DND-41 (cell line): Measurements from ENCODE around the gene RNF220.
A peak's percentile ranks its signal among the peaks of the same experiment; 100 is the strongest.

ENCODE experiments used
- ATAC-seq: fragments of 200-7000 bp; cut with Tn5 transposase; 3 replicates; pipeline ENCODE4 v1.9.1; 2021; ENCODE audit warnings: low read depth; ENCODE audit not compliant: insufficient read depth
- DNase-seq: peaks from one replicate; pipeline ENCODE4 v3.0.0-alpha.2; 2020
- H2AFZ ChIP-seq: 2 replicates; pipeline ENCODE4 v1.6.0; 2012; ENCODE audit warnings: low read depth, low read length
- H3K27ac ChIP-seq: 2 replicates; pipeline ENCODE4 v1.5.1; 2012; ENCODE audit warnings: low read length, inconsistent platforms
- H3K27me3 ChIP-seq: fragments of 200-600 bp; sonication (generic); 2 replicates; pipeline ENCODE4 v1.6.0; 2012; ENCODE audit warnings: low read length, mild to moderate bottlenecking, inconsistent platforms; ENCODE audit not compliant: insufficient read depth, poor library complexity
- H3K36me3 ChIP-seq: 2 replicates; pipeline ENCODE4 v1.5.1; 2012; ENCODE audit warnings: low read length, inconsistent platforms; ENCODE audit not compliant: insufficient read depth
- H3K4me1 ChIP-seq: 2 replicates; pipeline ENCODE4 v1.5.1; 2012; ENCODE audit warnings: mild to moderate bottlenecking, low read length; ENCODE audit not compliant: insufficient read depth
- H3K4me2 ChIP-seq: 2 replicates; pipeline ENCODE4 v1.6.0; 2012; ENCODE audit warnings: mild to moderate bottlenecking, moderate library complexity, low read length, inconsistent platforms; ENCODE audit not compliant: insufficient read depth
- H3K4me3 ChIP-seq, 2 experiments: fragments of 200-600 bp in 1 of 2; shearing (Covaris generic) in 1 of 2; 2 replicates each; pipeline ENCODE4 v1.5.1; 2012 to 2016; ENCODE audit warnings: inconsistent platforms in 2 of 2, low read length in 2 of 2, mild to moderate bottlenecking in 2 of 2, low read depth in 1 of 2, moderate library complexity in 1 of 2
- H3K79me2 ChIP-seq: 2 replicates; pipeline ENCODE4 v1.6.0; 2012; ENCODE audit warnings: low read length, inconsistent platforms; ENCODE audit not compliant: insufficient read depth
- H3K9ac ChIP-seq: 2 replicates; pipeline ENCODE4 v1.6.0; 2012; ENCODE audit warnings: low read depth, mild to moderate bottlenecking, inconsistent platforms, low read length, moderate library complexity
- H3K9me3 ChIP-seq: 2 replicates; pipeline ENCODE4 v1.5.1; 2012; ENCODE audit warnings: low read length, moderate library complexity, mild to moderate bottlenecking, inconsistent platforms; ENCODE audit not compliant: insufficient read depth, severe bottlenecking
- H4K20me1 ChIP-seq: 2 replicates; pipeline ENCODE4 v1.6.0; 2012; ENCODE audit warnings: low read length; ENCODE audit not compliant: insufficient read depth
- CTCF ChIP-seq: IDR thresholded peaks from 2 replicates; pipeline ENCODE4 v1.5.1; 2012; ENCODE audit warnings: borderline replicate concordance, low read length, moderate library complexity, mild to moderate bottlenecking; ENCODE audit not compliant: poor library complexity, severe bottlenecking; ENCODE audit errors: extremely low read depth
- EZH2 ChIP-seq: IDR thresholded peaks from 3 replicates; pipeline ENCODE4 v1.6.1; 2012; ENCODE audit warnings: borderline replicate concordance, low read depth, mild to moderate bottlenecking, moderate library complexity, low read length, inconsistent platforms; ENCODE audit not compliant: severe bottlenecking

The RNF220 gene

GRCh38 chr1:44672961-44673674 lies 268.1 kb downstream of the RNF220 start:
- Histone ChIP-seq H3K4me2 (peak overlapping the region; percentile 81), H3K27ac (no peak overlapping the region), H3K27me3 (peaks cover 3% of the 10 kb centered on the region), H4K20me1 (no peaks in the 10 kb centered on the region), H3K36me3 (no peaks in the 10 kb centered on the region), H3K9ac (peak overlapping the region; percentile 51), H3K4me3 (peak overlapping the region in 1 of 2 experiments; percentile 78; a peak in 2 of 4 replicates), H3K9me3 (no peaks in the 10 kb centered on the region), H3K4me1 (peaks cover 21% of the 10 kb centered on the region), H2AFZ (peak overlapping the region; percentile 86), H3K79me2 (no peaks in the 10 kb centered on the region)
- ATAC-seq: no peak
- no peak for TF ChIP-seq CTCF
- no peak for TF ChIP-seq EZH2
- no peak for DNase-seq

DNA sequence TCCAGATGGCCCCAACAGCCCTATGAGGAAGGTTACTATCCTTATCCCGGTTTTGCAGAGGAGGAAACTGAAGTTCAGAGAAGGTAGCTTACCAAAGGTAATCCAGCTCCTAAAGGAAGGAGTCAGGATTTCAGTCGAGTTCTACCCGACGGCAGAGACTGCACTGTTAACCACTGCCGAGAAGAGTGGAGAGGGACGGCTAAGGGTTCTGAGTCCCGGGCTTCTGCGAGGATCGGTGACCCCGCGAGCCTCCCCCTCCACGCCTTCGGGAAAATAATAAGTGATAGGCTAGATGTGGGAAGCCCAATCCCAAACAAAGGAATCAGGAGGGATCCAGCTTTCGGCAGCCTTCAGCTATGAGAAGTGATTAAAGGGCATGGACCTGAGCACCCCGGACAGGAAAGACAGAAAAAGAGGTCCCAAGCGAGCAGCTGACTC lies 268.6 kb downstream of the RNF220 start:
- Histone ChIP-seq H3K4me1 (peaks cover 21% of the 10 kb centered on the region), H3K36me3 (no peaks in the 10 kb centered on the region), H3K4me3 (peak overlapping the region; percentile 30 to 78; a peak in 3 of 4 replicates), H3K79me2 (no peaks in the 10 kb centered on the region), H4K20me1 (no peaks in the 10 kb centered on the region), H3K9ac (peak overlapping the region; percentile 51), H3K4me2 (peak overlapping the region; percentile 81), H3K27ac (no peak overlapping the region), H3K27me3 (peaks cover 3% of the 10 kb centered on the region), H2AFZ (peak overlapping the region; percentile 86), H3K9me3 (no peaks in the 10 kb centered on the region)
- DNase-seq (no peak), ATAC-seq (no peak)
- TF ChIP-seq CTCF (no peak), EZH2 (no peak)

DNA sequence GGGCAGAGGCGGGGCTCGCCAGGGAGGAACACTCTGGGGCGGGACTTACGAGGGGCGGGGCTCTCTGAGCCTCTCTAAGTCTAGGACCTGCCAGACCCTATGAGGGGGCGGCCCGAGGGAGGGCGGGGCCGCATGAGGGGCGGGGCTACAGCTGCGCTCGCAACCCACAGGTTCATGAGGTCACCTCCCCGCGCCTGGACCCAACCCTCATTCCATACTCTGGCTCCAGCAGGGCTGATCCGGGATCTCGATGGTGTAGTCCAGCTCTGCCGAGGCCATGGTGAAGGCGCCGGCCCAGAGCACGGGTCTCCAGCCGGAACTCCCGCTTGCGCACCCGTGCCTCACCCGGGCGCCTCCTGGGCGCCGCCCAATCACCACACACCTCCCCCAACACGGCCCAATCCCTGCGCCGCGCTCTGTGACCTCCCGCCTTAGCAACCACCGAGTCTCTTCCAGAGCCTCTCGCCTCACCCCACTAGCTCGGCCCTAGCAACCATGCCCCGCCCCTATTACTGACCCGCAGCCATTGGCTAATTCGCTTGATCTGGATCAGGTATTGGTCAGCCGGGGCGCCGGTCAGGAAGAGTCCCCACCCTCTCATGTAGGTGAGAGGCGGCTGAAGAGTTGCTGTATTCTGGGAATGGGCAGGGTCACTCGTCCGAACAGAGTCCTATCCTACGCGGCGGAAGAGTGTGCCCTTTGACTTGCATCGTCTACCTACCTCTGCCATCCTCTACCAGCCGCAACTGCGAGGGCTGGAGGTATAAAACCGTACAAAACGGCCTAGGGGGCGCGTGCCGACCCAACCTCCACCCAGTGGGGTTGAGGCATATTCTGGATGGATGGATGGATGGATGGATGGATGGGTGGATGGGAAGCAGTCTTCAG lies 269.3 kb downstream of the RNF220 start, which contains the start of the genes ARMH1 and TMEM53:
ARMH1 (plus strand) TSS at position 602 of the 888 bp plus-strand sequence. CDS start 14,984 bp downstream, outside the sequence.
TMEM53 (minus strand) TSS at position 369 of the 888 bp plus-strand sequence; CDS start at position 279, 90 bp downstream.
- H3K27ac ChIP-seq: peak within 1 kb of the TSS; percentile 51
- no peaks in the 10 kb centered on the region for H3K36me3 ChIP-seq
- H3K9me3 ChIP-seq: no peaks in the 10 kb centered on the region
- H3K27me3 ChIP-seq: peaks cover 3% of the 10 kb centered on the region
- no peaks in the 10 kb centered on the region for H4K20me1 ChIP-seq
- peak within 1 kb of the TSS; percentile 81 for H3K4me2 ChIP-seq
- peaks cover 21% of the 10 kb centered on the region for H3K4me1 ChIP-seq
- DNase-seq (peak; percentile 94), ATAC-seq (peak; percentile 96)
- TF ChIP-seq CTCF (no peak), EZH2 (no peak)
- peak within 1 kb of the TSS; percentile 51 for H3K9ac ChIP-seq
- H3K4me3 ChIP-seq: peak within 1 kb of the TSS; percentile 30 to 78; a peak in 3 of 4 replicates
- H2AFZ ChIP-seq: peak within 1 kb of the TSS; percentile 86
- H3K79me2 ChIP-seq: no peaks in the 10 kb centered on the region
